ENCODE results near the gene HOXD3.

The HOXD3 gene

GRCh38 chr2:176178038-176178756, 21.1 kb downstream of the HOXD3 start:
- no peaks in the 10 kb centered on the region for H3K4me1 ChIP-seq (ENCODE audit: control insufficient read depth, insufficient read depth, low read length)
- H3K9ac ChIP-seq (ENCODE audit: low read length) = no peak overlapping the region
- no peaks in the 10 kb centered on the region for H3K36me3 ChIP-seq (ENCODE audit: control insufficient read depth, insufficient read depth, low read length)
- peaks cover 5% of the 10 kb centered on the region for H3K27me3 ChIP-seq (ENCODE audit: control insufficient read depth, insufficient read depth, low read length)
- H3K4me3 ChIP-seq (ENCODE audit: low read length) = peak overlapping the region; percentile 63
- H3K27ac ChIP-seq (ENCODE audit: low read depth, low read length) = no peak overlapping the region

DNA sequence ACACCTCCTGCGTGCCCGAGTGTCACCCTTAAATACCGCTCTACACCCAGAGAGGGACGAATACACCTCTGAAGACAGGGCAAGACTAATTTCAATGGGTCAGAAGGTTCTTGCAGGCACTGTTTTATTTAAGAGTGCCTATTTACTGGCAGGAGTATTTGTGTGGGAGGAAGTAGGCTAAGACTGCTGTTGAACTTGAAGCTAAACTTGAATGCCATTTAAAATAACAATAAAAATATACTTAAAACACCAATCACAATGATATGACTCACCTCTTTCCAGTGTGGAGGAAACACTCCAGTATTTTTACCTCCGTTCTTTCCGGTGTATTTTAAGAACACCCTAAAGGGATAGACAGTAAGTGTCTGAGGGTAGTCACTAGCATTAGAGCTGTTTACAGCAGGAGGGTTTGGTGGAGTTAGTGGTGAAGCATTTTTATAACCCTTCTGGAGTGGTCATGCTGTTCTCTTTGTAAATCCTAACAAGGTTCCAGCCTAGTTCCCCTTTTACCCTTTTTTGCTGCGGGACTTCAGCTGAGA, 21.7 kb downstream of the HOXD3 start:
- H3K27me3 ChIP-seq (ENCODE audit: control insufficient read depth, insufficient read depth, low read length) = peaks cover 5% of the 10 kb centered on the region
- no peak overlapping the region for H3K9ac ChIP-seq (ENCODE audit: low read length)
- no peaks in the 10 kb centered on the region for H3K4me1 ChIP-seq (ENCODE audit: control insufficient read depth, insufficient read depth, low read length)
- H3K4me3 ChIP-seq (ENCODE audit: low read length) = peak overlapping the region; percentile 63
- no peak overlapping the region for H3K27ac ChIP-seq (ENCODE audit: low read depth, low read length)
- H3K36me3 ChIP-seq (ENCODE audit: control insufficient read depth, insufficient read depth, low read length) = no peaks in the 10 kb centered on the region

- Histone ChIP-seq H3K27ac (ENCODE audit: low read depth, low read length) (no peak overlapping the region), H3K9ac (ENCODE audit: low read length) (no peak overlapping the region), H3K4me3 (ENCODE audit: low read length) (no peak overlapping the region), H3K36me3 (ENCODE audit: control insufficient read depth, insufficient read depth, low read length) (no peaks in the 10 kb centered on the region), H3K27me3 (ENCODE audit: control insufficient read depth, insufficient read depth, low read length) (no peaks in the 10 kb centered on the region), H3K4me1 (ENCODE audit: control insufficient read depth, insufficient read depth, low read length) (no peaks in the 10 kb centered on the region)
Measured at GRCh38 chr2:176181551-176181950, 24.4 kb downstream of the HOXD3 start.

GRCh38 chr2:176182671-176183070, 25.6 kb downstream of the HOXD3 start:
- H3K36me3 ChIP-seq (ENCODE audit: control insufficient read depth, insufficient read depth, low read length) = no peaks in the 10 kb centered on the region

DNA sequence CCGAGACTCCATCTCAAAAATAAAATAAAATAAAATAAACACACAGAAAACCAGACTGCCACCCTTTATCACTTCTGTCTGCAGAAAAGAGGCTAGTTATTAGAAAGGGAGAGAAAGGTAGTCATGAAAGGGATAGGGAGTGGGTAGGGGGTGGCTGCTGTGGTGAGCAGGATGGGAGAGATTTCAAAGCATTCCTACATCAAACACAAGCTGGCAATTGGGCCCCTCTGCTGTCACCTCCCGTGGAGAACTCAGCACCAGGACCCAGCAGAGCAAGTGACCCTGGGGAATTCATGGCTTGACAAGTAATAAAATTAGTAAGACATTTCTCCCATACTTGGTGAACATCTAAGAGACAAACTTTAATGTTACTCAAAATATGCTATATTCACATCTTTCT, 27.6 kb downstream of the HOXD3 start:
- no peaks in the 10 kb centered on the region for H3K4me1 ChIP-seq (ENCODE audit: control insufficient read depth, insufficient read depth, low read length)
- no peak overlapping the region for H3K9ac ChIP-seq (ENCODE audit: low read length)
- H3K27ac ChIP-seq (ENCODE audit: low read depth, low read length) = no peak overlapping the region
- H3K4me3 ChIP-seq (ENCODE audit: low read length) = no peak overlapping the region
- H3K27me3 ChIP-seq (ENCODE audit: control insufficient read depth, insufficient read depth, low read length) = peaks cover 10% of the 10 kb centered on the region
- H3K36me3 ChIP-seq (ENCODE audit: control insufficient read depth, insufficient read depth, low read length) = no peaks in the 10 kb centered on the region

More at GRCh38 chr2:176182671-176183070, 25.6 kb downstream of the HOXD3 start:
- Histone ChIP-seq H3K4me1 (ENCODE audit: control insufficient read depth, insufficient read depth, low read length) (no peaks in the 10 kb centered on the region), H3K4me3 (ENCODE audit: low read length) (no peak overlapping the region), H3K27me3 (ENCODE audit: control insufficient read depth, insufficient read depth, low read length) (no peaks in the 10 kb centered on the region), H3K9ac (ENCODE audit: low read length) (no peak overlapping the region), H3K27ac (ENCODE audit: low read depth, low read length) (no peak overlapping the region)

GRCh38 chr2:176186024-176186423, 28.9 kb downstream of the HOXD3 start:
- H3K9ac ChIP-seq (ENCODE audit: low read length) = no peak overlapping the region
- H3K27me3 ChIP-seq (ENCODE audit: control insufficient read depth, insufficient read depth, low read length) = peaks cover 14% of the 10 kb centered on the region
- no peak overlapping the region for H3K4me3 ChIP-seq (ENCODE audit: low read length)
- H3K4me1 ChIP-seq (ENCODE audit: control insufficient read depth, insufficient read depth, low read length) = no peaks in the 10 kb centered on the region
- no peaks in the 10 kb centered on the region for H3K36me3 ChIP-seq (ENCODE audit: control insufficient read depth, insufficient read depth, low read length)
- no peak overlapping the region for H3K27ac ChIP-seq (ENCODE audit: low read depth, low read length)

DNA sequence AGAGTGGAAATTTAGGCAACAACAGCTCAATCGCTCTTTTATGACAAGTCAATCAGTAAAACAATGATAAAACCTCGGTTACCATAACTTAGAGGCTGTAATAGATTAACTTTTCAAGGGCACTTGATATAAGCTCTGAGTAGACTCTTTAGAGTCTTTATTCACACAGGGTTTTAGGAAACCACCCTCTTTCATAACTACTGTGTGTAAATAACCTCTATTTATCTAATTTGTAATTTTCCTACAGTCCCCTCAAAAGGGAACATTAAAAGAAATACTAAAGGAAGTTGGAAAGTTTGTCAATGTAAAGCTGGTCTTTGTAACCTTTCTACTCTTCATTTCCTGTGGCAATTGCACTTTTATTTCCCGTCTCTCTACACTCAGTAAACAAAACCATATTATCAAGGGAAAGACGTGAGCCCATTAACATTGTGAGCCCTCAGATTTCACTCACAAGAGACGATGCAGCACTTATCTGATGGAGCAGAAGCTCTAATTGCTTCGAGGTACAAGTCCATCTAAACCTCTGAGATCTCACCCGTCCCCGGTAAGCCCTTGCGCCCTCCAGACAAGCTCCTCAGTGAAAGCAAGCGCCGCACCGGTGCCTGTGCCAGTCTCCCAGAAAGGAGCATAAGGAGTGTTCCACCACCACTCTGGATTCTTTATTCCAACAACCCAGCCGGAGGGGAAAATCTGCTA, 30.2 kb downstream of the HOXD3 start:
- H3K9ac ChIP-seq (ENCODE audit: low read length) = no peak overlapping the region
- H3K4me1 ChIP-seq (ENCODE audit: control insufficient read depth, insufficient read depth, low read length) = no peaks in the 10 kb centered on the region
- H3K36me3 ChIP-seq (ENCODE audit: control insufficient read depth, insufficient read depth, low read length) = no peaks in the 10 kb centered on the region
- H3K27me3 ChIP-seq (ENCODE audit: control insufficient read depth, insufficient read depth, low read length) = peaks cover 14% of the 10 kb centered on the region
- H3K4me3 ChIP-seq (ENCODE audit: low read length) = peak overlapping the region; percentile 82
- H3K27ac ChIP-seq (ENCODE audit: low read depth, low read length) = no peak overlapping the region

DNA sequence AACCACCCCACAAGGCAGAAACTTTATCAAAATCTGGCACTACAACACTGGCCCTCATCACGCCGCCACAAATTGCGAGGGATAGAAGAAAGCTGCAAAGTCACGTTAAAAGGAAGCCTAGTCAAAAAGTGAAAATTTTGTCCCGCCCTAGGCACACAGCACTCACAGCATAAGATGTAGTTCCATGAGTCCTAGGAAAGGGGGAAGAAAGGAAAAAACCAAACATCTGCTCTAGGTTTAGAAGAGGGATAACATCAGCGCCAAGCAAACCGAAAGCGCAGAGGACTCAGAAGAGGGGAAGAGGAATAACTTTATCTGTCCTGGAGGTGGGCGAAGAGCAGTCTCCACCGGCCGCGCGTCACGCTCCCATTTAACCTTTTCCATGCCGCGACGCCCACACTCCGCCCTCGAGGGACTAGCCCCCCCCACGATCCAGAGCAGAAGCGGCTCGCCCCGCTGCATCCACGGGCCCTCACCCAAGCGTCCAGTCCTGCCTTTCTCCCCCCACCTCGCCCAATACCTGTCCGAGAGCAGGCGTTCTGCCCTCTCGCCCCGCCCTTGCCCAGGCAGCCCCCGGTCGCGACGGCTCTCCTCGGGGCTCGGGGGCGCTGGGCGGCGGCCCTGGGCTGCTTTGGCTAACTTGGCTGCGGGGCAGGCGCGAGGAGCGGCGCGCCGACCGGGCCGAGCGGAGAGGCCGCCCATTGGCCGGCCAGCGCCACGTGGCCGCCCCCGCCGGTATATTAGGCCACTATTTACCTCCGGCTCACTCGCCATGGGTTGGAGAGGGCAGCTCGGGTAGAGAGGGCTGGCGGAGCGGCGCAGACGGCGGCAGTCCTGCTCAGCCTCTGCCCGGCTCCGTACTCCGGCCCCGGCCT, 31.0 kb downstream of the HOXD3 start, which contains the start of gene HOXD1:
HOXD1 (plus strand) TSS at position 770 of the 875 bp plus-strand sequence. CDS start 134 bp downstream, outside the sequence.
- Histone ChIP-seq H3K27ac (ENCODE audit: low read depth, low read length) (no peak within 1 kb of the TSS), H3K27me3 (ENCODE audit: control insufficient read depth, insufficient read depth, low read length) (peaks cover 14% of the 10 kb centered on the region), H3K9ac (ENCODE audit: low read length) (no peak within 1 kb of the TSS)

DNA sequence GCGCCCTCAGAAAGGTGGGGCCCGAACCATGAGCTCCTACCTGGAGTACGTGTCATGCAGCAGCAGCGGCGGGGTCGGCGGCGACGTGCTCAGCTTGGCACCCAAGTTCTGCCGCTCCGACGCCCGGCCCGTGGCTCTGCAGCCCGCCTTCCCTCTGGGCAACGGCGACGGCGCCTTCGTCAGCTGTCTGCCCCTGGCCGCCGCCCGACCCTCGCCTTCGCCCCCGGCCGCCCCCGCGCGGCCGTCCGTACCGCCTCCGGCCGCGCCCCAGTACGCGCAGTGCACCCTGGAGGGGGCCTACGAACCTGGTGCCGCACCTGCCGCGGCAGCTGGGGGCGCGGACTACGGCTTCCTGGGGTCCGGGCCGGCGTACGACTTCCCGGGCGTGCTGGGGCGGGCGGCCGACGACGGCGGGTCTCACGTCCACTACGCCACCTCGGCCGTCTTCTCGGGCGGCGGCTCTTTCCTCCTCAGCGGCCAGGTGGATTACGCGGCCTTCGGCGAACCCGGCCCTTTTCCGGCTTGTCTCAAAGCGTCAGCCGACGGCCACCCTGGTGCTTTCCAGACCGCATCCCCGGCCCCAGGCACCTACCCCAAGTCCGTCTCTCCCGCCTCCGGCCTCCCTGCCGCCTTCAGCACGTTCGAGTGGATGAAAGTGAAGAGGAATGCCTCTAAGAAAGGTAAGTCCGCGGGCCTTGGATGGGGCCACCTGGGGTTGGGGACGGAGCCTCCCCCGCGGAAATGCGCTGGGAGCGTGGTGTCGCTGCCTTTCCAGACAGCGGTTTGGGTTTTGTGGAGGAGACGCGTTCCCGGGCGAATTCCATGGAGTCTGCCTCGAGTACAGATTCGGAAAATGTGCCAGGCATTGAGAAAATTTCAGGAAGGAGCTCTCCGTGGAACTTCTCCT, 31.9 kb downstream of the HOXD3 start:
- Histone ChIP-seq H3K9ac (ENCODE audit: low read length) (no peak overlapping the region), H3K36me3 (ENCODE audit: control insufficient read depth, insufficient read depth, low read length) (no peaks in the 10 kb centered on the region), H3K27ac (ENCODE audit: low read depth, low read length) (no peak overlapping the region), H3K4me3 (ENCODE audit: low read length) (peak overlapping the region; percentile 82), H3K4me1 (ENCODE audit: control insufficient read depth, insufficient read depth, low read length) (no peaks in the 10 kb centered on the region), H3K27me3 (ENCODE audit: control insufficient read depth, insufficient read depth, low read length) (peaks cover 14% of the 10 kb centered on the region)

More for the DNA sequence above, 31.0 kb downstream of the HOXD3 start, which contains the start of gene HOXD1:
- Histone ChIP-seq H3K4me1 (ENCODE audit: control insufficient read depth, insufficient read depth, low read length) (no peaks in the 10 kb centered on the region), H3K36me3 (ENCODE audit: control insufficient read depth, insufficient read depth, low read length) (no peaks in the 10 kb centered on the region), H3K4me3 (ENCODE audit: low read length) (peak within 1 kb of the TSS; percentile 82)

DNA sequence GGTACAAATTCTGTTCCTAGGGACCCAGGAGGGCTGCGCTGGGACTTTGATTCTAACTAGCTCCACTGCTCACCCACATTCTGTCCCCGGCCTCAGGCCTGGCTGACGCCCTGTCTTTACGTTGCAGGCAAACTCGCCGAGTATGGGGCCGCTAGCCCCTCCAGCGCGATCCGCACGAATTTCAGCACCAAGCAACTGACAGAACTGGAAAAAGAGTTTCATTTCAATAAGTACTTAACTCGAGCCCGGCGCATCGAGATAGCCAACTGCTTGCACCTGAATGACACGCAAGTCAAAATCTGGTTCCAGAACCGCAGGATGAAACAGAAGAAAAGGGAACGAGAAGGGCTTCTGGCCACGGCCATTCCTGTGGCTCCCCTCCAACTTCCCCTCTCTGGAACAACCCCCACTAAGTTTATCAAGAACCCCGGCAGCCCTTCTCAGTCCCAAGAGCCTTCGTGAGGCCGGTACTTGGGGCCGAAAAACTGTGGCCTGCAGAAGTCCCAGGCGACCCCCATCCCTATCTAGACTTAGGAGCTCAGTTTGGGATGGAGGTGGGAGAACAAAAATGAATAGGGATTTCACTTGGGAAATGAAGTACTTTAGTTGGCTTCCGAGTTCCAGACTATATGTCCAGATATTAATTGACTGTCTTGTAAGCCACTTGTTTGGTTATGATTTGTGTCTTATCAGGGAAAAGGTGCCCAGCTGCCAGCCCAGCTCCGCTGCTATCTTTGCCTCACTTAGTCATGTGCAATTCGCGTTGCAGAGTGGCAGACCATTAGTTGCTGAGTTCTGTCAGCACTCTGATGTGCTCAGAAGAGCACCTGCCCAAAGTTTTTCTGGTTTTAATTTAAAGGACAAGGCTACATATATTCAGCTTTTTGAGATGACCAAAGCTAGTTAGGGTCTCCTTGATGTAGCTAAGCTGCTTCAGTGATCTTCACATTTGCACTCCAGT, 32.9 kb downstream of the HOXD3 start:
- Histone ChIP-seq H3K9ac (ENCODE audit: low read length) (no peak overlapping the region), H3K4me3 (ENCODE audit: low read length) (peak overlapping the region; percentile 82), H3K27ac (ENCODE audit: low read depth, low read length) (no peak overlapping the region), H3K4me1 (ENCODE audit: control insufficient read depth, insufficient read depth, low read length) (no peaks in the 10 kb centered on the region), H3K36me3 (ENCODE audit: control insufficient read depth, insufficient read depth, low read length) (no peaks in the 10 kb centered on the region), H3K27me3 (ENCODE audit: control insufficient read depth, insufficient read depth, low read length) (peaks cover 14% of the 10 kb centered on the region)

Data from rectal smooth muscle tissue (tissue), 1 donor.